Stimulated activated CD8-positive, alpha-beta memory T cell treated with anti-CD3 and anti-CD28 coated beads, Interleukin-7, amount 100 ng/mL, for 24 hours (primary cell): ENCODE data around the gene CCDC14.
"Not testable (repeated sequence)": the region's sequence is repeated elsewhere in the genome, so short reads cannot be mapped to it uniquely, and the experiment has no call there.

Source experiments
- DNase-seq: peaks from one replicate; pipeline ENCODE4 v3.0.0-alpha.2; 2020; ENCODE audit warnings: low read depth

The CCDC14 gene

DNA sequence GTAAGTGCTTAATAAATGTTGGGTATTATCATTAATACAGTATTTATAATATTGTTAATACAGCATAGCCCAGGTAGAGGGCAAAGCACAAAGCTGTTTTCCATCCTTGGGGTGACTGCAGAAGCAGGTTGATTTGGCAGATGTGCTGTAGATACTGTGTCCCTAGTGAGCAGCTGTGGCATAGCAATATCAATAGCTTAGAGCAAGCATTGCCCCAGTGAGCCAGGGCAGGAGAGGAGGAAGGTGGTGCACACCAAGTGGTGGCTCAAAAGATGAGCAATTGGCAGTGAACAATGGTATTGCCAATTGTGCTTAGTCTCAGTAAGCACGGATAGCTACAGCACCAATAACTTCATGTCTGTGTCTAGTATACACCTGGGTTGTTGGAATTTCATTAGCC, 5.8 kb upstream of the CCDC14 start:
- not testable (repeated sequence) for DNase-seq

GRCh38 chr3:123964793-123965192, 3.8 kb upstream of the CCDC14 start:
- not testable (repeated sequence) for DNase-seq

GRCh38 chr3:123961508-123961856, 453 bp upstream of the CCDC14 start:
- no peak for DNase-seq

DNA sequence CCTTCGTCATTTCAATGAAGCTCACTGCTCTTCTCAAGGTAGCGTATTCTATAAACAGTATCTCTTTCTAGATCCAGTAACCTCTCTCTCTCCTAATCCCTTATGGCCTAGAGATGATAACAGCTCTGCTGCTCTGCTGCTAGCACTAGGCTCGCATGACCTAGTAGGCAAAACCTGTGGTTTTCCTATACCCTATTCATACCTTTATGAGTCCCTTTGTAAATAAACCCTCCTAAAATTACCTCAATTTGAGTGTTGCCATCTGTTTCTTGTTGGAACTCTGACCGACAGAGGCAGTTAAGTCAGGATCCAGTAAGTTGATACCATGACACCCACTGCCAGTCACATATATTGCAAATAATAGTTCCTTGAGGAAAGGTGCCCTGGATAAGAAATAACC, 7.3 kb downstream of the CCDC14 start:
- DNase-seq: no peak

DNA sequence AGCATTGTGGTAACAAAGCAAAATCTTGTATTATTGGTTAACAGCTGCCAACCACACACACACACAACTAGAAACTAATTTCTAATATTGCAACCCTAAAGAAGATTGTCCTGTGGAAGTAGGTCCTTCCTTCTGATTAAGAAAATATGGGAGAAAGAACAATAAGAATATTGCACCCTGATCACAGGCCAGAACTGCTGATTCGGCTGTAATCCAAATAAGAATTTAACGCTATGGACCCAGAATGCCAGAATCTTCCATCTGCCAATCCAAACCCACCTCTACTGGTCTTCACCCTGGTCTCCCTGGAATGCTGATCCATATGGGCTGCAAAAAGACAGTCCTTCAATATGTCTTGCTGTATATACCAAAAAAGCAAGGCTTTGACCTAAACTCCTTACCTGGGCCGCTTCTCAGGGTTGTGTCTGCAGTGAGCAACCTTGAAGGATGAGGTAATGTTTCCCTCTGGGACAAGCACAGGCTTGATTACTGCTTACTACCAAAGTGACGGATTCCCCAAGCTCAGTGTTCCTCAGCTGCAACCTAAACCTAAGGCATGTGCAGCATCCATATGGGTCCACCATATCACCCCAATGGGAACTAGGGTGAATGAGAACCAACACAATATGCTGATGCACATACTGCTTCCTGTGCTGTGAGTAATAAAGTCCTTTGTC, 8.0 kb downstream of the CCDC14 start:
- DNase-seq: no peak

- no peak for DNase-seq
Measured at GRCh38 chr3:123951522-123952447, 9.2 kb downstream of the CCDC14 start.

GRCh38 chr3:123949641-123950040, 11.4 kb downstream of the CCDC14 start:
- no peak for DNase-seq

GRCh38 chr3:123948449-123948848, 12.6 kb downstream of the CCDC14 start:
- DNase-seq: no peak

GRCh38 chr3:123947482-123947881, 13.5 kb downstream of the CCDC14 start:
- DNase-seq: no peak

DNA sequence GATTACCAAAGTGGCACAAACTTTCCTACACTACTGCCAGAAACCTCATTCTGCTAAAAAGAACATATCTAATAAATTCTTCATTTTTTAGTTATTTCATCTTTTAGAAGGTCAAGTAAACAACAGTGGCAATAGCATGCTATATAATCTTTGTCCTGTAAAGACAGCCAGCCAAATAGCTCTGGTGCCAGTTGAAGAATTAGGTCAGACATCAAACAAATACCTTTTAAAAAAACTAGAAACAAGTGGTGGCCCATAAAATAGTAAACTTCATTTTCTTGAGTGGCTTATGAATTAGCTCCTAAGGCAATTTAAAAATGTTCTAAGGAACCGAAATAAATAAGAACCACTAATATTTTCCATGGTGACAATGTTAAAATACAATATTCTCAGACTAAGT, 19.5 kb downstream of the CCDC14 start:
- DNase-seq: no peak

GRCh38 chr3:123941121-123941520, 19.9 kb downstream of the CCDC14 start:
- DNase-seq: no peak

DNA sequence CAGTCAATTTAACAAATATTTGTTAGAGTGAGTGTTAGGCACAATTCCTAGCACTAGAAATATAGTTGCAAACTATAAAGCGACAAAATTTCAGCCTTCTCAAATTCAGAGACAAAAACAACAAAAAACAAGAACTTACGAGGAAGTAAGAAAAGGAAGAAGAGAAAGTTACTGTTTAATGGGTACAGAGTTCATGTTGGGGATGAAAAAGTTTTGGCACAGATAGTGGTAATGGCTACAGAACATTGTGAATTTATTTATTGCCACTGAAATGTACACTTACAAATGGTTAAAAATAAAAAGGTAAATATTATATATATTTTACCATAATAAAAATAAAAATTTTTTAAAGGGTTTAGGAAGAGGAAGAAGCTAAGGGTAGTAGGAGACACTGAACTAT, 21.3 kb downstream of the CCDC14 start:
- no peak for DNase-seq

- DNase-seq: no peak
Measured at GRCh38 chr3:123936400-123936799, 24.6 kb downstream of the CCDC14 start.

DNA sequence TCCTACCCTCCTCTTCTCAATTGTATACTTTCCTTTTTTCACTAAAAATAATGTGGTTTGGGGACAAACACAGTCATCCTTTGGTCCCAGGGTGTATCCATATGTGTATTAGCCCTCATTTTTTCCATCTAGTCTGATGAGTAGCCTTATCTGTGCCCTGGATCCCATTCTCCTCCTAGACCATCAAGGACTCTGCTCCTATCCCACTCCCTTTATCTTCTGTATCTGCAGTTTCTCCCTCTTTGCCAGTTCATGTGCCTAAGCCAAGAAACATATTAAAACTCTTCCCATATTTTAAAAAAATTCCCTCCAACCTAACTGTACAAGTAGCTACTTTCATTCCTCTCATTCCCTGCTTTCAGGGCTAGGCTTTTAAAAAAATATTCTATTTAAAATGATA, 25.2 kb downstream of the CCDC14 start:
- DNase-seq: no peak

DNA sequence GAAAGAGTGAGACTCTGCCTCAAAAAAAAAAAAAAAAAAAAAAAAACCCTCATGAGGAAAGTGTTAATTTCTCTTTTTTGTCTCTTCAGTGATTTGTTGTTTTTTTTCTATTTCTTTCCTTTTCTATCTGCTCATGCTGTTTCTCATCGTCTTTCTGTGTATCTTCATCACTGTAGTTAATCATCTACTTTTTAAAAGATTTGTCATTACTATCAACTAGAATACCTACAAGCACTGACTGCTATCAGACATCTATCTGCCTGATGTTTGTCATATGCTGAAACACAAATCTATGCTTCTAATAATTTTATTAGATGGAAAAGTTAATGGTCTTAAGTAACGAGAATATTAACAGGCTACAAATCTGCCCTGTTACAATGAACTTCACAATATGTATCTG, 26.8 kb downstream of the CCDC14 start:
- DNase-seq: no peak

DNA sequence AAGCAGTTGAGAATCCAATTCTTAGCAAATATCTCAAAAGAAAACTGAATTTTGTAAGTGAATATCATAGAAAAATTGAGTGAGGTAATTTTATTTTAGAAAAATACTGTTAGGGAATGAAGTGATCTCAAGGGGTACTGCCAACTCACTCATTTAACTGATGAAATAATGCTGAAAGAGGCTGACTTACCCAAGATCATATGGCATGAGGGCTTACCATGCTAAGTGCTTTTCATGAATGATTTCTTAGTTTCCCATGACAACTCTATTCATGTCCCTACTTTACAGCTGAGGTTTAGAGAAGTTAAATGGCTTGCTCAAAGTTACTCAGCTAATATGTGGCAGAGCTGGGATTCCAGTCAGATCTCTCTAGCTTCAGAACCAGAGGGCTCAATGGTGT, 30.6 kb downstream of the CCDC14 start:
- DNase-seq: no peak

DNA sequence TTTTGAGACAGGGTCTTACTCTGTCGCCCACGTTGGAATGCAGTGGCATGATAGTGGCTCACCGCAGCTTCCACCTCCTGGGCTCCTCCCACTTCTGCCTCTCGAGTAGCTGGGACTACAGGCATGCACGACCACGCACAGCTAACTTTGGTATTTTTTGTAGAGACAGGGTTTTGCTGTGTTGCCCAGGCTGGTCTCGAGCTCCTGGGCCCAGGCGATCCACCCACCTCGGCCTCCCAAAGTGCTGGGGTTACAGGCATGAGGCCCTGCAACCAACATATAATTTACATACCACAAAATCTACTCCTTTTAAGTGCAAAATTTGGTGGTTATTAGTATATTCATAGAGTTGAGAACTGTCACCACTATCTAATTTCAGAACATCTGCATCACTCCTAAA, 31.7 kb downstream of the CCDC14 start:
- DNase-seq: no peak

GRCh38 chr3:123926396-123926795, 34.6 kb downstream of the CCDC14 start:
- DNase-seq: no peak

- no peak for DNase-seq
Measured at GRCh38 chr3:123920868-123921267, 40.2 kb downstream of the CCDC14 start.

DNA sequence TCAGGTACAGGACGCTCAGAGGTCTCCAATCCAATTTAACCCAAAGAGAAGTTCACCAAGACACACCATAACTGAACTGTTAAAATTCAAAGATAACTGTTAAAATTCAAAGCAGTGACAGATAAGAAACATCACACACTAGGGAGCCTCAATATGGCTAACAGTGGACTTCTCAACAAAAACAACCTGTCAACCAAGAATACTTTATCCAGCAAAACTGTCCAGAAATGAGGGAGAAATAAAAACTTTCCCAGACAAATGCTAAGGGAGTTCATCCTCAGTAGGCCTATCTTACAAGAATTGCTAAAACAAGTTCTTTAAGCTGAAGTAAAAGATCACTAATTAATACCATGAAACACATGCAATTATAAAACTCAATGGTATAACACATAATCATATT, 40.6 kb downstream of the CCDC14 start:
- DNase-seq: no peak

DNA sequence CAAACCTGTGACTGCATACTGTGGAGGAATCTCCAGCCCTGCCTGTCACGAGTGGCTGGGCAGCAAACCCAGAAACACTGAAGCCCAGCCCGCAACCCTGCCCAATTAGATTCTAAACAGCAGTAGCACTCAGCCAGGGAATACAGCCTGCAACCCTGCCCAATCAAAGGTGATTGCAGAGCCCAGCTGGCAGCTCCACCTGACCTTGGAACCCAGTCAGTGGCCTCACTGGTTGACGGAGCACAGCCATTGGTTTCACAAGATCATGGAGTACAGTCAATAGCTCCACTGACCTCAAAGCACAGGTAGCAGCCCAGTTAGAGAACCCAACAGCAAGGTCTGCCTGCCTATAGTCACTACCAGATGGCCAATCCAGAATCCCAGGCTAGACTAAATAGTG, 41.7 kb downstream of the CCDC14 start:
- no peak for DNase-seq

DNA sequence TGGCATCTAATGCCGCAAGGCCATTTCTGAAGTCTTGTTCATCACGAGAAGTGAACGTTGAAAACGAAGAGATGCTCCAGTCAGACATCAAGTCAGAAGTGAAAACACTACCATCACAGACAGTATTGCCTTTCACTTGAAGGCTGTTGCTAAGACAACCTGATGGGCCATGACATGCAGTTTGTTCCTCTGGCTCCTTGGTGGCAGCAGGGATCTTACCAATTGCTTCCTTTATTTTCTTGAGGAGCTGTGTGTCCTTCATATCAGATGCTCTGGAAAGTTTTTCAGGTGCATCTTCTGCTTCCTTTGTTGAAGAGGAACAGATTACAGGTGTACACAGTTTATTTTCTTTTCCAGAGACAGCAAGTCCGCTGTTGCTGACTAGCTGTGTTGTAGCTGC, 46.2 kb downstream of the CCDC14 start:
- no peak for DNase-seq

GRCh38 chr3:123909785-123910184, 51.2 kb downstream of the CCDC14 start:
- no peak for DNase-seq

GRCh38 chr3:123907720-123908119, 53.3 kb downstream of the CCDC14 start:
- no peak for DNase-seq
